HG02981 (cell line): Measurements from ENCODE around the gene MNX1.

ENCODE experiments used
- ATAC-seq: cut with Tn5 transposase; IDR thresholded peaks from one replicate; pipeline ENCODE4 v1.9.1; 2021; ENCODE audit warnings: mild to moderate bottlenecking, moderate library complexity; ENCODE audit not compliant: unreplicated experiment

The MNX1 gene

DNA sequence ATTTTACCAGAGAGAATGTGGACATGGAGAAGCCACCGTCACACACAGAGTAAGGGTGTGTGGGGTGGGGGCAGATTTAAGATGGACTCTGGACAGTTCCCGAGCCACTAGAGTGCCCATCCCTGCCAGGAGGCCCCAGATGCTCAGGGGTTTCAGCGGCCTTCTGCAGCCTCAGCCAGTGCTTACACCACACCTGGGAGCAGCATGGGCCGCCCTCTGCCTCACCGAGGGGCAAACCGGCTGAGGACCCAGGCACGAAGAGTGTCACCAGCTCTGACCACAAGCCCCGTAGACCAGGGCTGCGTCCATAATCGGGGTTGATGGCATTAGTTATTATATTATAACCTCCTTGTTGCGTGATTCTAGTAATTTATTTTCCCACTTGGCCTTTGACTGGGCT lies 6.7 kb upstream of the MNX1 start:
- ATAC-seq, result no peak

DNA sequence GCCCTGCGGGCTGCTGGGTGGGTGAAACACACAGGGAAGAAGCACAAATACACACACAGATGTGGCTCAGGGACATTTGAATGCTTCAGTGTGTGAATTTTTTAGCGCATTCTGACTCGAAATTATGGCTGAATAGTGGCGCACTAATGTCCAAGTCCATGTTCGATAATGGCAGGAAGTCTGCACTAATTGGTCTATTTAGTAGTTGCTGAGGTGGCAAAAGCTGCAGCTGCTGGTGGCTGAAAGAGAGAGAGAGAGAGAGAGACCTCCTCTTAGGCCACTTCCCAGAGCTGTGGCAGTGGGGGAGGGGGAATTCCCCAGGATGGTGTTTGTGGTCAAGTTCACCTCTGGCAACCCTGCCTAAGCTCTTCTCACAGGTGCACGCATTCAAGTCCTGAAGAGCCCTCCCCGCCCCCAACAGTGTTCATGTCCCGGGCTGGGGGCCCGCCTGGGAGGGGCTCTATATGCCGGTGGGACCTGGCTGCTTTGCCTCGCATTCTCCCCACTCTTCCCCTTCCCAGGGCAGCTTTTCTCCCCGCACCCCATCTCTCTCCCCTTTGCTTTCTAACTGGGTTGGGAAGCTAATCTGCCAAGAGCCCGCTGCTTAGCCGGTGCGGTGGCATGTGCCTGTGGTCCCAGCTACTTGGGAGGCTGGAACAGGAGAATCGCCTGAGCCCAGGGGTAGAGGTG lies 6.0 kb upstream of the MNX1 start:
- ATAC-seq, result peak; percentile 57

DNA sequence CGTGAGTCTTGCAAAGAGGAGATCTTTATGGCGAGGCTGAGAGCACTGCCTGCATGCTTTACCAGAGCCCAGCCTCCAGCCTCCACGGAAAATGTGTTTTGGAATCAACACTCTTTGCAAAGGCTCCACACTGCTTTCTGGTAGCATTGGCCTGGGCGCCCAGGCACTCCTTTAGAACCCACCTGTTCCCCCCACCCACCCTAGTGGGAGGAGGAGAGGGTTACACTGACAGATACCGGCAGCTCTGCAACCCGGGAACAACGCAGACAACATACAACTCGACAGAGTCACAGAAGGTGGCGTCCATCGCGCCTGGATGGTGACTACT lies 5.5 kb upstream of the MNX1 start:
- ATAC-seq, result no peak

DNA sequence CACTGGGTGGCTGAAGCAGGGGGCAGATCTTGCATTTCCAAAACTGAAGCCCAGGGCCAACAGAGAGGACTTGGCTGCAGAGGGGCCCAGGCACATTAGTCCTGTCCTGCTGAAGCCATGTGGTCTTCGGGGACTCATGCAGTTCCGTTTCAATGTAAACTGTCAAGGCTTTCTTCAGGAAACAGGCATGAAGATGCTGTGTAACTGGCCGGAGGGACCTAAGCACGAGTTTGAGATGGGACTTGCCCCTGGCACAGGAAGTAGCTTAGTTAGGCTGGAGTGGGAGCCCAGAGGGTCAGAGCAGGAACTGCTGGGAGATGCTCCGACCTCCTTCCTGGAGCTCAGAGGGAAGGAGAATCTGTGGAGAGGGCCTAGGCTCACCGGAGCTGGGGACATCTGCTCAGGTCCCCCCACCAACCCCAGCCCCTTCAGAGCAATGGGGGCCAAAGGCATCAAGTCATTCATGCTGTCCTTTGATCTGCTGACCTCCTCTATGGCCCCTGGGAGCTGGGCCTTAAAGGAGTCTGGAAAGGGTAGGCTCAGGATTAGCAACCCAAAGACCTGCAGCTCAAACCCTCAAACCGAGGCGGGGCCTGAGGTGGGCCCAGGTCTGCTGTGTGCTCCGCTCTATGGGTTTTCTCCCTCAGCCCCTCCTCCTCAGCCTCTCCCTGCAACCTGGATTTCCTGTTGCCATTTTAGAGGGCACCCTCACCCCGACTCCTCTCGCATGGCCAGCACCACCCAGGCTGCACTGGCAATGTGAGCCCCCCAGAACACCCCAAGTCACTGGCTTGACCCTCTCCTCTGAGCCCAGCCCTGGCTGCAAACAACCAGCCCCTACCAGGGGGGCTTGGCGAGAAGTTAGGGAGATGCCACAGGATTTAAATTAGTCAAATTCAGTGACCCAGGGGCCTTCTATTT lies 4.4 kb upstream of the MNX1 start:
- ATAC-seq, result no peak

DNA sequence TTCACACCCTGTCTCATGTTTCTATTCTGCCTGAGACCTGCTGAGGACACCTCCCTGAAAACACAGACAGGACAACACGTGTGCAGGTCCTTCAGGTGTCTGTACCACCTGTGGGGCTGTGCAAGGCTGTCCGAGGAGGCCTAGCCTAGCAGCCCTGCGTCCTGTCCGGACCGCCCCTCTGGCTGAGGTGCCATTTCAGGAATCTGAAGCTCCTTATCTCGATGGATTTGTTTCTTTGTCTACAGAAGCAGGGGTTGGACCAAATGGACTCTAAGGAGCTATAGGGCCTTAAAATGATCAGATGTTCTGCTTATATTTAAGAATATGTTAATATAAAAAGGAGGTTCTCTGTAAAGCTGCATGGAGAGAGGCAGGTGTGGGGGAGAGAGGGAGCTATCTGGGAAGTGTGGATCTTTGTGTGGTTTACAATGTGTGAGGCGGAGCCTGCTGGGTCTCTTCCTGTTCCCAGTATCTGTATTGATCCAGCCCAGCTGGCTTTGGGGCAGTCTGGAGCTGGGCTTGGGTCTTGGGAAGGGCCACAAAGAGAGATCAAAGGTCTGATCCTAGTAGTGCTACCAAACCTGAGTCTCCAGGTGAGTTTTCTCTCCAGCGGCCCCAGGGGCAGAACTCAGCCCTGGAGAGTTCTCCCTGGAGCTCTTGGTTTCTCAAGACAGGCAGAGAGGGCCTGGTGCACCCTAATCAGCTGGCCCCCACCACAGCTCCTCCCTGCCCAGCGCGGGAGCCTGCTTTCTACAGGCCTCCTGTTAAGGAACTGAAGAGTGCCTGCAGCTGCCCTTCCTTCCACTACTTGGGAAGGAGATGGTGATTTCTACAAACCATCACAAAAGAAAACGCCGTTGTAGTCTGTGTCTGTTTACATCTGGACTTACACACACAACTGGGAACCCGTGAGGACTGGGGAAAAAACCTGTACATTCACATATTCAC lies 3.4 kb upstream of the MNX1 start:
- ATAC-seq, result no peak

DNA sequence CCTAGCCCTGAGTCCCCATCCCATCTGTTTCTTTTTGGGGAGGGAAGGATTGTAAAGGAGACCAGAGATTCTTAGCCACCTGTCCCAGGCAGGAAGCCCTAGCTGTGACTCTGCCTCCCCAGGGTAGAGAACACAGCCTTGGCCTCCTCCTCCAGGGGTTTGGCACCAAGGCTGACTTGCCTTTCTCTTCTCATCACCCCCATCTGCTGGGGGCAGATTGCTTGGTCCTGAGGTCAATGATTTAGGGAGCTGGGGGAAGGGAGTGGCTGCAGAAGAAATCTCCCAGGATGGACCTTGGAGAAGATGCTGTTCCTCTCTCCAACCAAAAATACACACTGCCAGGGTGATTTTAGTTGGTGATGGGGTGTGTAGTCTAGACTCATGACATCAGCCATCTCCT lies 2.6 kb upstream of the MNX1 start:
- no peak for ATAC-seq

DNA sequence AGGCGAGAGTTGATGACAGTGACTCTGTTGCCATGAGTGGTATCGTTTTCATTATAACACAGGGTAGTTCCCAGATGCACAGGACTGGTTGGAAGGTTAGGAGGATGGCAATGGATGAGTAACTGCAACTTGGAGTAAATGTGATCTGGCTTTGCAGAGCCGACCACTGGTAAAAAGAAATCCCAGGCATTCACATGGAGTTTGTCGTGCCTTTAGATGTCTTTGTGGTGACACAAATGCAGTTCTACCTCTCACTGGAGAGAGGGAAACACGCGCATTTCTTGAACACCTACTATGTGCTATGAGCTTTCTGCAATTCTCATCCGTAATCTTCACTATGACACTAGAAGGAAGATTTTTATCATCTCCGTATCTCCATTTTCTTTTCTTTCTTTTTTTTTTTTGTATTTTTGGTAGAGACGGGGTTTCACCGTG lies 1.7 kb upstream of the MNX1 start:
- ATAC-seq, result no peak

DNA sequence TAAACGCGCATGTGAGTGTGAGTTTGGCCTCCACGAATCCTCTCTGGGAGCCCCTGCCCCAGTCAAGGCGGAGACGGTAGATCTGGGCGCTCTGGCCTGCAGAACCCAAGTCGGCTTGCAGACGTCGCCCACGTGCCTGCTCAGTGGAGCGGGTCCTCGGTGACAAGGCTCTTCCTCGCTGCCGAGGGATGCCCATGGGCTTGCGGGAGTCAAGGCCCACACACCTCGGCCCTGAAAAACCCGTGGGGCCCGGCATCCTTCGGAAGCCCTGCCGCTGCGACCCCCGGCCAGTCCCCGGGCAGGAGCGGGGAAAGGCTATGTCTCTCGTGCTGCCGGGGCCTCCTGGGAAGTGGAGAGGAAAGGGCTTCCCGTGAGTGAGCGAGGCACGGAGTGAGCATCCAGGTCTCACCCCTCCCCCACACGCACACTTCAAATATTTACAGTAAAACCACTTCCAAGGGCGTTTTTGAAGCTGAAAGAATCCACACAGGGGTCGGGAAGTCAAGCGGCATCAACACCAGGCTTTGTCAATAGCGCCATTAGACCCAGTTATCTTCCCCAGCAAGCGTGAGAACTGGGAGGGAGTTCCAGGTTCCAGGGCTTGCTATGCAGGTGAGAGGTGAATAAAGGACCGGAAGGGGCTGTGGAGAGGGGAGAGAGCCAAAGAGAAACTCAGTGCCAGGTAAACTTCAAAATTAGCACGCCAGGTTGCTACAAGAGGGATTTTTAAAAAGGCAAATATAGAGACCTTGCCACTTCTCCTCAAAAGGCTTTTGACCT lies 1.1 kb upstream of the MNX1 start:
- ATAC-seq, result no peak

DNA sequence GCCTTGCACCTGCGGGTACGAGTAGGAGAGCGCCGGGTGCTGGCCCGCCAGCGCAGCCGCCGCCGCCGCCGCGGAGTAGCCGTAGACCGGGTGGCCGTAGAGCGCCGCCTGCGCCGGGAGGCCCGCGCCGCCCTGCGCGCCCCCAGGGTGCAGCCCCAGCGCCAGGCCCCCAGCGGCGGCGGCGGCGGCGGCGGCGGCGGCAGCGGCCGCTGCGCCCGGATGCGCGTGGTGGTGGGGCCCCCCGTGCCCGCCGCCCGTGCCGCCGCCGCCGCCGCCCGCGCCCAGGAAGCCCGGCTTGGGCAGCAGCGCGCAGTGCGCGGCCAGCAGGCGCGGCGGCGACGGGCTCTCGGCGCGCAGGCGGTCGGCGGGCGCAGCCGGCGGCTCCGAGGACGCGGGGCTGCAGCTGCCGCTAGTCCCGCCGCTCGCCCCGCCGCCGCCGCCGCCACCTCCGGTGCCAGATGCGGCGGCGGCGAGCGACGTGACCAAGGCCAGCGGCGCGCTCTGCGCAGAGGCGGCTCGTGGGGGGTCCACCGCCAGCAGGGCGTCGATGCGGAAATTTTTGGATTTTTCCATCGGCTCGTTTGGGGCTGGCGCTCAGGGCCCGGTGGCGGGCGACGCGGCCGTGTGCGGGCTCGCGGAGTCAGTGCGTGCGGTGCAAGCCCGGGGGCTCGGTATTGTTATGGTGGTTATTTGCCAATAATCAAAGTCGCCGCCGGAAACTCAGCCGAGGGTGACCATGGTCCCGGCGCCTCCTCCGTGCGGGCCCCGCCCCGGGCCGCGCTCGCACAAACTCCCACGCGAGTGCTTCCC lies 480 bp downstream of the MNX1 start:
- peak; percentile 24 for ATAC-seq

DNA sequence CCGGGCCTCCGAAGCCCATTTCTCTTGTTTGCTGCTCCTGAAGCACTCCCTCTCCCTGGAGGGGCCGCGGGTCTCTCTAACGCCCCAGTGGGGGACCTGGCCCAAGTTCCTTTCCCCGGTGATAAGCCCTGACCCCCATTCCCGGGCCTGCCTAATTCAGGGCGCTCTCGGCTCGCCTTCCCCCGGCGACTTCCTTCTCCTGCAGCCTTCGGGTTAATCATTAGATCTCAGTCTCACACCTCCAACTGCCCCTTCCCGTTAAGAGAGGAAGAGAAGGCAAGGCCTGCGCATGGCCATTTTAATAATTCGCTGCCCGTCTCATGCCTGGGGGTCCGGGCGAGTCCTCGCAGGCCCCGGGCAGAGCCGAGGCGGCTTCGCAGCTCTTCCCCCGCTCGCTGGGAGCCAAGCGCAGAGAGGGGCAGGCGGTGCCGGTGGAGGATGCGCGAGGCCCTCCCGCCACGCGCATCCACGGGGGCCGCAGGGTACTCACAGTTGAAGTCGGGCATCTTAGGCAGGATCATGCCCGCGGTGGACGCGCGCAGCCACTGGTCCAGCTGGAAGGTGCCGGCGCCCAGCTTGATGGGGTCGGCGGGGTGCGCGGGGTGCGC lies 1.2 kb downstream of the MNX1 start:
- peak; percentile 35 for ATAC-seq

DNA sequence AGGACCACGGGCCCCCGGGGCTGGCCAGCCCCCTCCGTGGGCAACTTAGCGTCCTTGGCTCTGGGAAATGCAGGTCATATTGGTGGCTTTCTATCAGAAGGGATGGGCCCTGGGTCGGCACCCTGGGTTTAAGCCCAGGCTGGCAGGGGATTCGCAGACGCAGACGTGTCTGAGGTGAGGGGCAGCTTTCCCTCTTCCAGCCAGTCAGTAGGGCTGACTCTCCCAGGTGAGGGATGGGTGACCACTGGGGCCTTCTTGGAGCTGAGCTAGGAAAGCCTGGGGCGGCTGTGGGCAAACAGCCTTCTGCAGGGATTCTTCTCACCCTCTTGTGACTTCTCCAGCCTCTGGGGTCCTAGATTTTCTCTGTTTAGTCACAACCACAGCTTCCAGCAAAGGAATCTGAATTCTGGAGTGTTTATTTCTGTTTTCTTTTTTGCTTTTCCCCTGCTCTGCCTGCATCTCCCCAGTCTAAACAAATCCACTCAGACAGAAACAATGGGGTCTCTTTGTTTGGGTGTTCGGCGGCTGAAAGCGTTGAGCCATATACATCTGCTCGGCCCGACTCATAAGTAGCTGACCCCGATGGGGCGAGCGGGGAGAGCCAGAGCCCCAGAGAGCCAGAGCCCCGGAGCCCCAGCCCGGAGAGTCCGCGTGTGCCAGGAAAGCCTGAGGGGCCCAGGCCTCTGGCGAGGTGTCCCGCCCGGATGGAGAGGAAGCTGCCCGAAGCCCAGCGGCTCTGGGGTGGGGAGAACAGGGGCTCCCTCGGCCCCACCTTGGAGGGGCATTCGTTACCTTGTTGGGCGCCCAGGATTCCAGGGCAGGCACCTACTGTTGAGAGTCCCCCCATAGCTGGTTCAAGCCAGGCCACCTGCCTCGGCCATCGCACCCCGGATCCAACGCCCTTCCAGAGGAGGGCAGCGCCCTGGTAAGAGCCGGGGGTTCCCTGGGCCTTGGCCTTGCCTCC lies 2.0 kb downstream of the MNX1 start:
- peak; percentile 1 for ATAC-seq

DNA sequence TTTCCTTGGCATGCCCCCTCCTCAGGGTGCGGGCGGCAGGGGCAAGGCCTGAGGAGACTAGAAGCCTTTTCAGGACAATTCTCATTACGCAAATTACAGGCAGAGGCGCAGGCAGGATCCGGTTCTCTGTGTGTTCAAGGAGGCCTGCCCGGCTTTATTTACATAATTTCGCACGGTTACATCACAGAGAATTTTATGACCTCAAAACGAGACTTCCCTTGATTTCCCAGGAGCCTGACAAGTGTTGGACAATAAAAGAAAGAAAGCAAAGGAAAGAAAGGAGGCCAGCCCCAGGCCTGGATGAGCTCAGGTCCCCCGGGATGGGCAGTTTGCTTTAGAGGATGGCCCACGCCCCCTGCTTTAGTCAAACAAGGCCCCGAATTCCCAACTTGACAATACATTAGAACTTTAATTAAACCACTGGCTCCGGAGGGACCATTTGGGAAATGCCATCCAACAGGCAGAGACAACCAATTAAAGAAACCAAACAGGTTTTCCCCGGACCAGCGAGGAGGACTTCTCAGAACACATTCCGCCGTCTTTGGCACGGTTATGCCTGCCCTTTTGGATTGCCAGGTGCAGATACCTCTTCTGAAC lies 2.9 kb downstream of the MNX1 start:
- no peak for ATAC-seq

DNA sequence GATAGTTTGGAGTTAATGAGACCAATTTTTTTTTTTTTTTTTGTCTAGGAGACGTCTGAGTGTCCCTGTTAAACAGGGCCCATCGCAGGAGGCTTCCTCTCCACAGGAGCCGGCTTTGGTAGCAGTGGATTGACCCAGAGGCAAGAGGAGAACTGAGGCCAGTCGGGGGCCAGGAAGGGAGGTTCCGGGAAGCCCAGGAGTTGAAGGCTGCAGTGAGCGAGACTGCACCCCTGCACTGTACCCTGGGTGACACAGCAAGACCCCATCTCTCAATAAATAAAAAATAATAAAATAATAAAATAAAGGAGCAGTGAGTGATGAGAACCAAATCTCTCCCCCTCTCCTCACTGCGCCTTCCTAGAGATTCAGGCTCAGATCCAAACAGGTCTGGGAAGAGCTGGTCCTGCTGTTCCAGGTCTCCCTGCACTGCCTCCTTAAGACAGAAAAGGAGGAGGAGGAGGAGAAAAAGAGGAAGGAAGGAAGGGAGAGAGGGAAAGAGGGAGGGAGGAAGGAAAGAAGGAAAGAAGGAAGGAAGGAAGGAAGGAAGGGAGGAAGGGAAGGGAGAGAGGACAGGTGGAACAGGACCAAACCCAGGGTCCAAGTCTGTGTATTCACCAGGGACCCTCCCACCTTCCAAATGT lies 3.5 kb downstream of the MNX1 start:
- no peak for ATAC-seq

DNA sequence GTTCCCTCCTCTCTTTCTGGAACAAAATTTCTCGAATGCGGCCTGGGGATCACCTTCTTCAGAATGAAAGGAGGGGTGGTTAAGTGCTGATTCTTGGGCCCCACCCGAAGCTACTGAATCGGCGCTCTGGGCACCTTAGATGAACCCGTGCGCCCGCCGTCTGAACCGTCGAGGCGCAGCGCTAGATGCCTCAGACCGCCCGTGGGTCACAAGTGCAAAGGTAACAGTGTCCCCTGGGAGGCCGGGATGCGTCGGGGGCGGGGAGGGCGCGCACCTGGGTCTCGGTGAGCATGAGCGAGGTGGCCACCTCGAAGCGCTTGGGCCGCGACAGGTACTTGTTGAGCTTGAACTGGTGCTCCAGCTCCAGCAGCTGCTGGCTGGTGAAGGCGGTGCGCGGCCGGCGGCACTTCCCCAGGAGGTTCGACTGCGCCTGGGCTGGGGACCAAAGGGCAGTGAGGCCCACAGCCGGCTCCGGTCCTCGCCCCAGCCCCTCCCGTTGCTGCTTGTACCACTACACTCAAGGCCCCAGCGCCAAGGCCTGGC lies 4.2 kb downstream of the MNX1 start:
- ATAC-seq, result no peak

DNA sequence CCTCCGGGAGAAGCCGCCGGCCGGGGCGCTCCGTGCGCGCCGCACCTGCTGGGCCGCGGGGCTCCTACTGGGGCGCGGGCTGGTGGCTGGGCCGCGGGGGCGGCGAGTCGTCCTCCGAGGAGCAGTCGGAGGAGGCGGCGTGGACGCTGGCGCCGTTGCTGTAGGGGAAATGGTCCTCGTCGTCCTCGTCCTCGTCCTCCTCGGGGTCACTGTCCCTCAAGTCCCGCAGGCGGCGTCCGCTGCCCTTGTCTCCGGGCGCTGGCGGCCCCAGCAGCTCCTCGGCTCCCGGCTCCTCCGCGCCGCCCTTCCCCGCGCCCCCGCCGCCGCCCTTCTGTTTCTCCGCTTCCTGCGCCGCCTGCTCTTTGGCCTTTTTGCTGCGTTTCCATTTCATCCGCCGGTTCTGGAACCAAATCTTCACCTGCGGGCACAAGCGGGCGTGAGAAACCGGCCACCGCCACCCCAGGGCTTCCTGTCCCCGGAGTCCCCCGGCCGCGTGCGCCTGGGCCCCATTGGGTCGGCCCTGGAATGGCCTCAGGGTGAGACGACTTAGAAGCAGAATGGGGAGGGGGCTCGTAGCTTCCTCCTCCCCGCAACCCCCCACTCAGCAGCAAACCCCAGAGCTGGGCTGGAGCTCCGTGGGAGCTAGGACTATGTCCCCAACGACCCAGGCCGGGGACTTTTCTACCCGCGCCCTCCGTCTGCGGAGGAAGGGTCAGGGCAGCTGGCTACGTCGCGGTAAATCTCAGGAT lies 4.8 kb downstream of the MNX1 start:
- ATAC-seq, result no peak
